Right renal cortex interstitium (tissue), 3 donors: ENCODE measurements around the gene POLN. TPM values are rescaled to one million over a fixed set of nuclear protein-coding genes. Genes with fewer than 3 reads are reported as not detected.

ENCODE experiments used
- DNase-seq, 3 donors: peaks; one replicate each; pipeline ENCODE4 v3.0.0-alpha.2; 2013; ENCODE audit warnings: low read depth in 3 of 3, low spot score in 2 of 3
- polyA plus RNA-seq, 3 donors: library from polyadenylated mRNA; unstranded; fragments of 120-200 nt; gene quantifications; one replicate each; pipeline ENCODE4 v1.2.1, GENCODE V29; 2013; ENCODE audit not compliant: insufficient read length in 3 of 3

POLN gene
- polyA plus RNA-seq, 3 donors, result 2.5 to 3.3 (median 2.8) TPM

GRCh38 chr4:2264481-2265041 lies 22.6 kb upstream of the POLN start:
- DNase-seq, result no peak

GRCh38 chr4:2263926-2264321 lies 22.0 kb upstream of the POLN start:
- DNase-seq, result no peak

GRCh38 chr4:2262944-2263250 lies 21.0 kb upstream of the POLN start:
- no peak for DNase-seq

- DNase-seq, result peak; percentile 89 to 97 (median 96)
Measured at GRCh38 chr4:2262145-2262943, 20.4 kb upstream of the POLN start.

- no peak for DNase-seq
Measured at GRCh38 chr4:2261853-2262144, 19.9 kb upstream of the POLN start, which contains the start of gene MXD4. Gene MXD4 (minus strand): TSS chr4:2262109. CDS start chr4:2261980, 129 bp downstream.

- DNase-seq, result no peak
Measured at GRCh38 chr4:2261110-2261852, 19.4 kb upstream of the POLN start.

- DNase-seq, result no peak
Measured at GRCh38 chr4:2260344-2261109, 18.6 kb upstream of the POLN start.

GRCh38 chr4:2259541-2260343 lies 17.8 kb upstream of the POLN start:
- DNase-seq, result no peak

GRCh38 chr4:2259036-2259540 lies 17.2 kb upstream of the POLN start:
- DNase-seq, result no peak

- DNase-seq, result no peak
Measured at GRCh38 chr4:2258091-2259035, 16.4 kb upstream of the POLN start.

- DNase-seq, result no peak
Measured at GRCh38 chr4:2257361-2258081, 15.6 kb upstream of the POLN start.

GRCh38 chr4:2256781-2257191 lies 14.9 kb upstream of the POLN start:
- DNase-seq, result no peak

GRCh38 chr4:2256156-2256731 lies 14.3 kb upstream of the POLN start:
- DNase-seq, result no peak

GRCh38 chr4:2255501-2256155 lies 13.7 kb upstream of the POLN start:
- no peak for DNase-seq

GRCh38 chr4:2254665-2255500 lies 13.0 kb upstream of the POLN start:
- no peak for DNase-seq

- DNase-seq, result no peak
Measured at GRCh38 chr4:2253160-2254084, 11.5 kb upstream of the POLN start.
